Esophagus muscularis mucosa (tissue), 4 donors: Measurements from ENCODE around the gene TMEM156. TPM values are rescaled to one million over a fixed set of nuclear protein-coding genes. Genes with fewer than 3 reads are reported as not detected.
"Not testable (repeated sequence)": the region's sequence is repeated elsewhere in the genome, so short reads cannot be mapped to it uniquely, and the experiment has no call there.

Experiments
- DNase-seq: peaks from one replicate; pipeline ENCODE4 v3.0.0-alpha.2; 2017; ENCODE audit errors: extremely low spot score
- H3K27ac ChIP-seq, 4 donors: fragments of 200-600 bp; sonication (generic); replicated peaks in 1 of 4; 1 replicate in 3 of 4; 2 replicates in 1 of 4; pipeline ENCODE4 v1.5.1; 2016 to 2019; ENCODE audit warnings: mild to moderate bottlenecking in 1 of 4
- H3K27me3 ChIP-seq, 4 donors: fragments of 200-600 bp; sonication (generic); one replicate each; pipeline versions ENCODE4 v1.5.1 to v1.6.0; 2016 to 2019
- H3K36me3 ChIP-seq, 4 donors: fragments of 200-600 bp; sonication (generic); one replicate each; pipeline ENCODE4 v1.5.1; 2016 to 2019
- H3K4me1 ChIP-seq, 4 donors: fragments of 200-600 bp; sonication (generic); one replicate each; pipeline ENCODE4 v1.5.1; 2016 to 2019
- H3K4me3 ChIP-seq, 4 donors: fragments of 200-600 bp; sonication (generic); 1 replicate in 2 of 4; 2 replicates in 2 of 4; pipeline ENCODE4 v1.5.1; 2016 to 2019; ENCODE audit warnings: mild to moderate bottlenecking in 4 of 4, moderate library complexity in 1 of 4
- H3K9me3 ChIP-seq, 4 donors: fragments of 200-600 bp; sonication (generic); 1 replicate in 3 of 4; 2 replicates in 1 of 4; pipeline ENCODE4 v1.5.1; 2016 to 2019
- EP300 ChIP-seq: sonication (generic); formaldehyde crosslinking; IDR thresholded peaks from one replicate; pipeline ENCODE4 v1.6.1; 2017; ENCODE audit warnings: antibody characterized with exemption
- POLR2A ChIP-seq: fragments of 450-650 bp; IDR thresholded peaks from one replicate; pipeline ENCODE4 v1.6.1; 2017; ENCODE audit warnings: antibody characterized with exemption, moderate library complexity, mild to moderate bottlenecking, low read depth
- POLR2AphosphoS5 ChIP-seq, 2 donors: sonication (generic); formaldehyde crosslinking; IDR thresholded peaks; one replicate each; pipeline ENCODE4 v1.6.1; 2017; ENCODE audit warnings: antibody characterized with exemption in 2 of 2
- WGBS: methylation state at CpG from one replicate; pipeline ENCODE4 v1.1.5; 2018; 5-methylcytosine and 5-hydroxymethylcytosine counted together
- intact Hi-C: fragments of 100-400 bp; cut with DNase I; formaldehyde crosslinking; loops from one replicate; pipeline ENCODE4 v1.15.1; 2023
- total RNA-seq, 4 donors: library from RNA; depleted of rRNA; stranded (reverse); fragments of >200 nt; gene quantifications; one replicate each; pipeline versions ENCODE4 v1.1.0 to v1.2.1, GENCODE V29; 2016
- TF ChIP-seq, protein P1 (sequence below), 3 experiments: fragments of 200-600 bp in 2 of 3; fragments of 450-650 bp in 1 of 3; sonication (generic) in 2 of 3; IDR thresholded peaks; one replicate each; pipeline ENCODE4 v1.5.1; 2017 to 2019; ENCODE audit warnings: antibody characterized with exemption in 3 of 3, mild to moderate bottlenecking in 2 of 3, moderate library complexity in 1 of 3

Gene TMEM156
- total RNA-seq, 4 donors from 2014 or later: 0.50 TPM; not detected in 3

DNA sequence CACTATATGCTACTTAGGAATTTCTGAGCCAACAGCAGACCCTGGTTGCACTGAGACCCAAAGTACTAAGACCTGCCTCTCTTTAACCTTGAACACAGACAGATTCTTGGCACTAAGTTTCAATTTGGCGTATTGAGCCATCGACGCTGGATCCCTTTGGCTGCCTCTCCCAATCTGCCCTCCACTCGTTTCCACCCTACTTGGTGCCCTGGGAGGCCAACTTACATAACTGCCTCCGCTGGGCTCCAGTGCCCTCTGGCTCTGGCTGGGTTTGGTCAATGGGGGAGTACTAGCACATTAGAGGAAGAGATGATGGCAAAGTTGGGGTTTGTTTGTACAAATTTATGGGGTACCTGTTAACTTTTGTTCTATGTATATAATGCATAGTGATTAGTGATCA lies 63.5 kb downstream of the TMEM156 start:
- intact Hi-C loops: no loop called here
- Histone ChIP-seq H3K27ac (no peak overlapping the region), H3K27me3 (no peaks in the 10 kb centered on the region), H3K4me1 (peaks cover 0 to 14% (median 4%) of the 10 kb centered on the region in 4 donors), H3K9me3 (no peaks in the 10 kb centered on the region), H3K36me3 (no peaks in the 10 kb centered on the region), H3K4me3 (no peak overlapping the region)
- TF ChIP-seq POLR2A: no peak
- TF ChIP-seq POLR2AphosphoS5 (IDR thresholded peaks at IDR 0.05): no peak
- TF ChIP-seq, protein P1, sequence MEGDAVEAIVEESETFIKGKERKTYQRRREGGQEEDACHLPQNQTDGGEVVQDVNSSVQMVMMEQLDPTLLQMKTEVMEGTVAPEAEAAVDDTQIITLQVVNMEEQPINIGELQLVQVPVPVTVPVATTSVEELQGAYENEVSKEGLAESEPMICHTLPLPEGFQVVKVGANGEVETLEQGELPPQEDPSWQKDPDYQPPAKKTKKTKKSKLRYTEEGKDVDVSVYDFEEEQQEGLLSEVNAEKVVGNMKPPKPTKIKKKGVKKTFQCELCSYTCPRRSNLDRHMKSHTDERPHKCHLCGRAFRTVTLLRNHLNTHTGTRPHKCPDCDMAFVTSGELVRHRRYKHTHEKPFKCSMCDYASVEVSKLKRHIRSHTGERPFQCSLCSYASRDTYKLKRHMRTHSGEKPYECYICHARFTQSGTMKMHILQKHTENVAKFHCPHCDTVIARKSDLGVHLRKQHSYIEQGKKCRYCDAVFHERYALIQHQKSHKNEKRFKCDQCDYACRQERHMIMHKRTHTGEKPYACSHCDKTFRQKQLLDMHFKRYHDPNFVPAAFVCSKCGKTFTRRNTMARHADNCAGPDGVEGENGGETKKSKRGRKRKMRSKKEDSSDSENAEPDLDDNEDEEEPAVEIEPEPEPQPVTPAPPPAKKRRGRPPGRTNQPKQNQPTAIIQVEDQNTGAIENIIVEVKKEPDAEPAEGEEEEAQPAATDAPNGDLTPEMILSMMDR (IDR thresholded peaks at IDR 0.05): no peak
- no peak for TF ChIP-seq EP300
- DNase-seq: no peak
- 91% methylated on average over 5 of the region's 5 CpGs for WGBS

DNA sequence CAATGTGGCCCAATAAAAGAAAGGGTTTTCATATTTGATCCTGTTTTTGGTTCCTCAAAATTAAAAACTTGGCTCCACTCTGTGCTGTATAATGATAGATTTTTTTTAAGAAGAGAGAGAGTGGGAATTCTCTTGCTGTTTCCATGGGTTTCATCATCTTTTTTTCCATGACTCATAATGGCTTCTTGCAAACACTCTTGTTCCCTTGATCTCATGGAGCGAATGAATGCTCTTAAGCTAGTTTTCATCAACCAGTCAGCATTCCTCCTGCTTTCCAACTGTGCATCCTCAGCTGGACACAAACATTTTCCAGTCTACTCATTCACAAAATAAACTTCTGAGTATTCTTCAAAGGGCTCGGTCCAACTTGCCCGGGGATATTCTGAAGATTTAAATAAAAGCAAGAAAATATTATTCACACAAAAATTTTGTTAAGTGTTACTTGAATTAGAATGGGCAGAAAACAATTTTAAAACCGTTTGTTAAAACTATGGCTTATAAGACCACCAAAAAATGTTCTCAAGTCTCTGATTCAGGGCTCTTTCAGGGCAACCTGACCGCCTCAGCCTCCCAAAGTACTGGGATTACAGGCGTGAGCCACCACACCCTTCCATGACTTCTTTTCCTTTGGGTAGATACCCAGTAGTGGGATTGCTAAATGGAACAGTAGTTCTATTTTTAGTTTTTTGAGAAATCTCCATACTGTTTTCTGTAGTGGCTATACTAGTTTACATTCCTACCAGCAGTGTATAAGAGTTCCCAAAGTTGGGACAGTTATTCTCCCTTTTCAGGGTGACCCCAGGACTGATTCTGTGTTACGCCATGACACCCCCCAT lies 64.7 kb downstream of the TMEM156 start:
- TF ChIP-seq POLR2AphosphoS5 (IDR thresholded peaks at IDR 0.05): peak; percentile 29 to 77
- TF ChIP-seq EP300: no peak
- Histone ChIP-seq H3K27me3 (no peaks in the 10 kb centered on the region), H3K4me3 (no peak overlapping the region), H3K4me1 (peaks cover 0 to 14% (median 4%) of the 10 kb centered on the region in 4 donors), H3K27ac (peak overlapping the region in 3 of 4 donors; percentile 24 to 48 (median 25)), H3K36me3 (no peaks in the 10 kb centered on the region), H3K9me3 (no peaks in the 10 kb centered on the region)
- WGBS: 70% methylated on average over 7 of the region's 7 CpGs
- intact Hi-C loops: no loop called here
- no peak for DNase-seq

- TF ChIP-seq, protein P1 (IDR thresholded peaks at IDR 0.05): no peak
- TF ChIP-seq POLR2A: no peak
- TF ChIP-seq EP300: no peak
- no peak for TF ChIP-seq POLR2AphosphoS5 (IDR thresholded peaks at IDR 0.05)
- Histone ChIP-seq H3K9me3 (no peaks in the 10 kb centered on the region), H3K36me3 (no peaks in the 10 kb centered on the region), H3K4me3 (no peak overlapping the region), H3K4me1 (peaks cover 0 to 14% (median 4%) of the 10 kb centered on the region in 4 donors), H3K27ac (no peak overlapping the region), H3K27me3 (no peaks in the 10 kb centered on the region)
- intact Hi-C loops: no loop called here
- 88% methylated on average over 3 of the region's 3 CpGs for WGBS
- DNase-seq: no peak
These were observed 66.3 kb downstream of the TMEM156 start for GRCh38 chr4:38965866-38966265.

- Histone ChIP-seq H3K9me3 (no peaks in the 10 kb centered on the region), H3K4me1 (peaks cover 0 to 14% (median 4%) of the 10 kb centered on the region in 4 donors), H3K27ac (no peak overlapping the region), H3K4me3 (no peak overlapping the region), H3K27me3 (no peaks in the 10 kb centered on the region), H3K36me3 (no peaks in the 10 kb centered on the region)
- no peak for DNase-seq
- WGBS: 90% methylated on average over 10 of the region's 11 CpGs
- intact Hi-C loops: no loop called here
- TF ChIP-seq, protein P1 (IDR thresholded peaks at IDR 0.05): no peak
- TF ChIP-seq EP300 (no peak), POLR2AphosphoS5 (IDR thresholded peaks at IDR 0.05) (no peak), POLR2A (no peak)
These were observed 67.0 kb downstream of the TMEM156 start for GRCh38 chr4:38964942-38965775.

- H3K36me3 ChIP-seq, intact Hi-C loops, H3K27ac ChIP-seq, H3K9me3 ChIP-seq, H3K4me3 ChIP-seq, H3K27me3 ChIP-seq, DNase-seq: not testable (repeated sequence)
- H3K4me1 ChIP-seq: peaks cover 3 to 29% (median 16%) of the 10 kb centered on the region in 4 donors
- 94% methylated on average over 5 of the region's 5 CpGs for WGBS
These were observed 73.0 kb downstream of the TMEM156 start for GRCh38 chr4:38959248-38959647.
